B cell (primary cell): ENCODE measurements around the gene SERPINC1. TPM values are rescaled to one million over a fixed set of nuclear protein-coding genes. Genes with fewer than 3 reads are reported as not detected.
"Not testable (repeated sequence)": the region's sequence is repeated elsewhere in the genome, so short reads cannot be mapped to it uniquely, and the experiment has no call there.

Experiments
- ATAC-seq: fragments of 200-7000 bp; cut with Tn5 transposase; one replicate; pipeline ENCODE4 v1.10.0; 2021; ENCODE audit warnings: low read depth, mild to moderate bottlenecking, moderate number of reproducible peaks, moderate library complexity
- CTCF ChIA-PET: fragments of 350-600 bp; sonication (Branson Sonifier 250); formaldehyde crosslinking; loops from one replicate; lab custom pipeline; 2021; ENCODE audit warnings: antibody characterized with exemption, inconsistent platforms; lab: Charles Lee
- POLR2A ChIA-PET: fragments of 350-600 bp; sonication (Branson Sonifier 250); formaldehyde crosslinking; loops from one replicate; lab custom pipeline; 2021; ENCODE audit warnings: antibody characterized with exemption; lab: Charles Lee
- DNase-seq: peaks from one replicate; pipeline ENCODE4 v3.0.0; 2013
- H2AFZ ChIP-seq: 2 replicates; pipeline ENCODE4 v1.6.1; 2012; ENCODE audit warnings: mild to moderate bottlenecking, low read depth, low read length; ENCODE audit not compliant: insufficient read depth, poor library complexity, severe bottlenecking
- H3K27ac ChIP-seq, 2 donors: 1 replicate in 1 of 2; 2 replicates in 1 of 2; pipeline ENCODE4 v1.5.1; 2012 to 2013; ENCODE audit warnings: low read length in 2 of 2, mild to moderate bottlenecking in 2 of 2, moderate library complexity in 1 of 2
- H3K27me3 ChIP-seq, 4 experiments: fragments of 200-600 bp in 1 of 4; sonication (generic) in 1 of 4; replicated peaks in 1 of 4; 1 replicate in 2 of 4; 2 replicates in 2 of 4; pipeline versions ENCODE4 v1.6.1 to v1.7.0; 2013 to 2016; ENCODE audit warnings: low read length in 3 of 4, mild to moderate bottlenecking in 2 of 4, mixed read lengths in 1 of 4, moderate library complexity in 1 of 4; ENCODE audit not compliant: insufficient read depth in 4 of 4, control insufficient read depth in 3 of 4; ENCODE audit errors: control extremely low read depth in 1 of 4
- H3K36me3 ChIP-seq, 2 experiments: replicated peaks in 1 of 2; 1 replicate in 1 of 2; 2 replicates in 1 of 2; pipeline versions ENCODE4 v1.6.1 to v1.7.1; 2013; ENCODE audit warnings: low read length in 1 of 2; ENCODE audit not compliant: insufficient read depth in 2 of 2, control insufficient read depth in 1 of 2; ENCODE audit errors: control extremely low read depth in 1 of 2, extremely low read depth in 1 of 2
- H3K4me1 ChIP-seq, 2 donors: fragments of 200-600 bp in 1 of 2; sonication (generic) in 1 of 2; 1 replicate in 1 of 2; 2 replicates in 1 of 2; pipeline versions ENCODE4 v1.5.1 to v1.6.1; 2013 to 2017; ENCODE audit warnings: low read length in 2 of 2; ENCODE audit not compliant: control insufficient read depth in 2 of 2, insufficient read depth in 2 of 2
- H3K4me2 ChIP-seq: replicated peaks from 2 replicates; pipeline ENCODE3; 2012; ENCODE audit warnings: mild to moderate bottlenecking, low read depth, low read length; ENCODE audit not compliant: poor library complexity, severe bottlenecking
- H3K4me3 ChIP-seq, 5 experiments: fragments of 200-600 bp in 1 of 5; sonication (generic) in 1 of 5; 1 replicate in 3 of 5; 2 replicates in 2 of 5; pipeline versions ENCODE4 v1.5.1 to v1.7.0; 2011 to 2016; ENCODE audit warnings: low read length in 4 of 5, mild to moderate bottlenecking in 4 of 5, low read depth in 2 of 5, control low read depth in 1 of 5, moderate library complexity in 1 of 5; ENCODE audit not compliant: insufficient read depth in 1 of 5; ENCODE audit errors: control extremely low read depth in 1 of 5, extremely low read depth in 1 of 5
- H3K79me2 ChIP-seq: fragments of 200-600 bp; sonication (generic); one replicate; pipeline ENCODE4 v1.6.0; 2016; ENCODE audit warnings: low read length; ENCODE audit not compliant: control insufficient read depth, insufficient read depth
- H3K9ac ChIP-seq: fragments of 200-600 bp; sonication (generic); 2 replicates; pipeline ENCODE4 v1.6.1; 2017; ENCODE audit warnings: mild to moderate bottlenecking, low read length, moderate library complexity
- H3K9me3 ChIP-seq, 3 donors: one replicate each; pipeline versions ENCODE4 v1.6.1 to v1.7.1; 2013; ENCODE audit warnings: low read length in 2 of 3; ENCODE audit not compliant: control insufficient read depth in 2 of 3, insufficient read depth in 1 of 3; ENCODE audit errors: control extremely low read depth in 1 of 3
- H4K20me1 ChIP-seq: 2 replicates; pipeline ENCODE4 v1.6.0; 2012; ENCODE audit warnings: mild to moderate bottlenecking, low read length; ENCODE audit not compliant: insufficient read depth, control insufficient read depth, poor library complexity, severe bottlenecking
- H3K27ac Mint-ChIP-seq: one replicate; pipeline ENCODE4 v1.8.0; 2021; ENCODE audit warnings: mixed read lengths
- H3K27me3 Mint-ChIP-seq: one replicate; pipeline ENCODE4 v1.8.0; 2021; ENCODE audit warnings: mixed read lengths
- H3K4me1 Mint-ChIP-seq: one replicate; pipeline ENCODE4 v1.8.0; 2021; ENCODE audit warnings: mixed read lengths
- H3K4me3 Mint-ChIP-seq: one replicate; pipeline ENCODE4 v1.8.0; 2021; ENCODE audit warnings: mixed read lengths
- H3K9me3 Mint-ChIP-seq: one replicate; pipeline ENCODE4 v1.8.0; 2022; ENCODE audit warnings: mixed read lengths; ENCODE audit not compliant: insufficient read depth
- CTCF ChIP-seq: fragments of 200-600 bp; IDR thresholded peaks from one replicate; pipeline ENCODE4 v1.8.0; 2022; ENCODE audit warnings: antibody characterized with exemption, mild to moderate bottlenecking
- EZH2 ChIP-seq: IDR thresholded peaks from 2 replicates; pipeline ENCODE4 v1.6.1; 2012; ENCODE audit warnings: borderline replicate concordance, low read depth, mild to moderate bottlenecking, moderate library complexity, low read length; ENCODE audit not compliant: insufficient read depth, poor library complexity, severe bottlenecking
- WGBS: methylation state at CpG from one replicate; pipeline ENCODE4 v1.1.5; 2013; ENCODE audit warnings: missing lambda C conversion rate; ENCODE audit not compliant: insufficient coverage; 5-methylcytosine and 5-hydroxymethylcytosine counted together
- intact Hi-C: fragments of 100-400 bp; cut with micrococcal nuclease; formaldehyde crosslinking; loops from one replicate; pipeline ENCODE4 v1.10.0; 2022
- polyA minus RNA-seq: library from RNA; depleted of rRNA, polyadenylated mRNA; stranded (reverse); fragments of >200 nt; gene quantifications from 2 replicates; pipeline ENCODE4 v1.2.3, GENCODE V29; 2012
- polyA plus RNA-seq: library from polyadenylated mRNA; depleted of rRNA; stranded (reverse); fragments of >200 nt; gene quantifications from 2 replicates; pipeline ENCODE4 v1.2.3, GENCODE V29; 2012
- total RNA-seq, 2 donors: library from RNA; stranded (reverse); fragments of 120-200 nt in 1 of 2; gene quantifications; 1 replicate in 1 of 2; 2 replicates in 1 of 2; pipeline versions ENCODE4 v1.2.3 to v1.2.4, GENCODE V29; 2013 to 2022

Gene SERPINC1
- total RNA-seq = not detected in 2 replicates
- total RNA-seq (2013) = 0.14 TPM
- polyA plus RNA-seq = 0.12 TPM in 1 of 2 replicates, not detected in the other
- not detected in 2 replicates for polyA minus RNA-seq

DNA sequence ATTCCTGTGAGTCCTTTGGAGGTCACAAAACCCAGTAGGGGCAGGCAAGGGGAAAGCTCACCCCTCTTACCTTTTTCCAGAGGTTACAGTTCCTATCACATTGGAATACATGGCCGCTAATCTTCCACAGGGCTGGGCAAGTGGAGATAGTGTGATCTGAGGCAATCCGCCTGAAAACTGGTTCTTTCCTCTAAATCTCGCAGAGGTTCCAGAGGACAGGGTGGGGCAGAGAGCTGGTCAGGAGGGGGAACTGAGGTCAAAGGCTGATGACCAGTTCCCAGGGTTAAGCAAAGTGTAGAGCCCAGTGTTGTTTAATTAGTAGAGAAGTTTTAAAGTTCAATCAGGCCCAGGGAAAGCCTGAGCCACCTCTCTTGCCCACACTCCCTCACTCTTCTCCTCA is at the start of gene SERPINC1:
TSS of gene SERPINC1 (minus strand) at position 179 of the 400 bp plus-strand sequence. CDS start at position 111, 68 bp downstream.
- no peak for DNase-seq
- WGBS = 100% methylated on average over 3 of the region's 3 CpGs
- Histone ChIP-seq H3K27me3 (no peaks in the 10 kb centered on the region), H4K20me1 (no peaks in the 10 kb centered on the region), H3K9ac (no peak within 1 kb of the TSS), H3K27ac (no peak within 1 kb of the TSS), H3K4me3 (no peak within 1 kb of the TSS), H3K4me2 (no peak within 1 kb of the TSS), H3K79me2 (no peaks in the 10 kb centered on the region), H2AFZ (no peak within 1 kb of the TSS), H3K4me1 (no peaks in the 10 kb centered on the region), H3K36me3 (no peaks in the 10 kb centered on the region), H3K9me3 (no peaks in the 10 kb centered on the region)
- H3K4me3 Mint-ChIP-seq = no peak within 1 kb of the TSS
- no peak within 1 kb of the TSS for H3K27ac Mint-ChIP-seq
- no peaks in the 10 kb centered on the region for H3K27me3 Mint-ChIP-seq
- peaks cover 2% of the 10 kb centered on the region for H3K9me3 Mint-ChIP-seq
- CTCF ChIA-PET = interaction anchor here (0.6 kb wide), 1 partner anchor 667 kb away, joined by 3 read pairs; no protein-coding TSS in a partner anchor
- POLR2A ChIA-PET = no interaction called here
- no peak for ATAC-seq
- intact Hi-C loops = no loop called here
- H3K4me1 Mint-ChIP-seq = no peaks in the 10 kb centered on the region
- no peak for TF ChIP-seq CTCF
- no peak for TF ChIP-seq EZH2

DNA sequence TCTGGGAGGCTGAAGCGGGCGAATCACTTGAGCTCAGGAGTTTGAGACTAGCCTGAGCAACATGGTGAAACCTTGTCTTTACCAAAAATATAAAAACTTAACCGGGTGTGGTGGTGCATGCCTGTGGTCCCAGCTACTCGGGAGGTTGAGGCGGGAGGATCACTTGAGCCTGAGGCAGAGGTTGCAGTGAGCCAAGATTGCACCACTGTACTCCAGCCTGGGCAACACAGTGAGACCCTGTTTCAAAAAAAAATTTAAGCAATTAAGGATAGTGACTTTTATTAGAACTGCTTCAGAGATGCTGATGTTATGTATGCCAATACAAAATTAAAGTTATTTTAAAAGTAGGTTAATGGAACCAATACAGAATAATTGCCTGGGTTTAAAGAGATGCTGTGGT is 48.8 kb upstream of the SERPINC1 start:
- H3K27ac Mint-ChIP-seq, H2AFZ ChIP-seq, ATAC-seq, intact Hi-C loops, H4K20me1 ChIP-seq, H3K4me1 Mint-ChIP-seq, POLR2A ChIA-PET, H3K27me3 ChIP-seq, H3K4me3 Mint-ChIP-seq, DNase-seq, H3K4me1 ChIP-seq, H3K27ac ChIP-seq, H3K9ac ChIP-seq, H3K9me3 Mint-ChIP-seq, H3K27me3 Mint-ChIP-seq, H3K4me3 ChIP-seq, H3K4me2 ChIP-seq, H3K79me2 ChIP-seq, H3K9me3 ChIP-seq: not testable (repeated sequence)
- CTCF ChIA-PET = interaction anchor here (2.8 kb wide), 1 partner anchor 252 kb away, joined by 6 read pairs; no protein-coding TSS in a partner anchor
- WGBS = 100% methylated on average over 5 of the region's 5 CpGs
- peaks cover 2 to 44% of the 10 kb centered on the region in 2 experiments for H3K36me3 ChIP-seq
